WTC11 (cell line): ENCODE measurements around the gene POU2F3.

ENCODE experiments used
- ATF1 ChIP-seq: sonication (generic); formaldehyde crosslinking; IDR thresholded peaks from 2 replicates; pipeline ENCODE4 v1.8.1; 2023; ENCODE audit warnings: mild to moderate bottlenecking, moderate library complexity, missing genetic modification reagents
- CBFB ChIP-seq: sonication (generic); formaldehyde crosslinking; IDR thresholded peaks from 2 replicates; pipeline ENCODE4 v1.8.1; 2022; ENCODE audit warnings: mild to moderate bottlenecking, low read depth, missing genetic modification reagents
- CDX4 ChIP-seq: fragments of 250-450 bp; sonication (Bioruptor Pico); IDR thresholded peaks from 2 replicates; pipeline ENCODE4 v1.9.0; 2021; ENCODE audit warnings: moderate library complexity, mild to moderate bottlenecking, inconsistent platforms, borderline replicate concordance
- CREB1 ChIP-seq: sonication (generic); formaldehyde crosslinking; IDR thresholded peaks from 2 replicates; pipeline ENCODE4 v1.8.0; 2023; ENCODE audit warnings: mild to moderate bottlenecking, missing genetic modification reagents
- CREM ChIP-seq: sonication (generic); formaldehyde crosslinking; IDR thresholded peaks from 2 replicates; pipeline ENCODE4 v1.8.1; 2022; ENCODE audit warnings: mild to moderate bottlenecking, missing genetic modification reagents, moderate library complexity
- CTCF ChIP-seq: fragments of 200-600 bp; IDR thresholded peaks from 2 replicates; pipeline ENCODE4 v1.8.0; 2022; ENCODE audit warnings: antibody characterized with exemption
- E2F5 ChIP-seq: sonication (generic); formaldehyde crosslinking; IDR thresholded peaks from 2 replicates; pipeline ENCODE4 v1.8.1; 2022; ENCODE audit warnings: mild to moderate bottlenecking, moderate library complexity, missing genetic modification reagents
- JUN ChIP-seq: sonication (generic); formaldehyde crosslinking; IDR thresholded peaks from 2 replicates; pipeline ENCODE4 v1.8.0; 2023; ENCODE audit warnings: mild to moderate bottlenecking, missing genetic modification reagents
- PREB ChIP-seq: sonication (generic); formaldehyde crosslinking; IDR thresholded peaks from 2 replicates; pipeline ENCODE4 v1.8.1; 2022; ENCODE audit warnings: mild to moderate bottlenecking, missing genetic modification reagents, moderate library complexity, borderline replicate concordance
- TP53 ChIP-seq: sonication (generic); formaldehyde crosslinking; IDR thresholded peaks from 2 replicates; pipeline ENCODE4 v1.8.1; 2023; ENCODE audit warnings: mild to moderate bottlenecking, missing genetic modification reagents
- ZNF232 ChIP-seq: sonication (generic); formaldehyde crosslinking; IDR thresholded peaks from 2 replicates; pipeline ENCODE4 v1.8.0; 2022; ENCODE audit warnings: mild to moderate bottlenecking, missing genetic modification reagents
- TF ChIP-seq, protein P1 (sequence below): sonication (generic); formaldehyde crosslinking; IDR thresholded peaks from 2 replicates; pipeline ENCODE4 v1.8.0; 2022; ENCODE audit warnings: mild to moderate bottlenecking, missing genetic modification reagents
- TF ChIP-seq, protein P2 (sequence below): sonication (generic); formaldehyde crosslinking; IDR thresholded peaks from 2 replicates; pipeline ENCODE4 v1.8.1; 2022; ENCODE audit warnings: low read depth, missing genetic modification reagents, borderline replicate concordance

- no peak for TF ChIP-seq CTCF
- TF ChIP-seq CREB1 (CRISPR knock-in tag): no peak
- TF ChIP-seq CDX4 (CRISPR knock-in tag): no peak
- TF ChIP-seq, protein P1, sequence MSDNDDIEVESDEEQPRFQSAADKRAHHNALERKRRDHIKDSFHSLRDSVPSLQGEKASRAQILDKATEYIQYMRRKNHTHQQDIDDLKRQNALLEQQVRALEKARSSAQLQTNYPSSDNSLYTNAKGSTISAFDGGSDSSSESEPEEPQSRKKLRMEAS (CRISPR knock-in tag): no peak
- TF ChIP-seq CREM (CRISPR knock-in tag): no peak
- no peak for TF ChIP-seq PREB (CRISPR knock-in tag)
- TF ChIP-seq ZNF232 (CRISPR knock-in tag): no peak
- TF ChIP-seq ATF1: no peak
- TF ChIP-seq E2F5 (CRISPR knock-in tag): no peak
- TF ChIP-seq CBFB (CRISPR knock-in tag): no peak
- no peak for TF ChIP-seq TP53 (CRISPR knock-in tag)
- TF ChIP-seq JUN (CRISPR knock-in tag): no peak
- TF ChIP-seq, protein P2, sequence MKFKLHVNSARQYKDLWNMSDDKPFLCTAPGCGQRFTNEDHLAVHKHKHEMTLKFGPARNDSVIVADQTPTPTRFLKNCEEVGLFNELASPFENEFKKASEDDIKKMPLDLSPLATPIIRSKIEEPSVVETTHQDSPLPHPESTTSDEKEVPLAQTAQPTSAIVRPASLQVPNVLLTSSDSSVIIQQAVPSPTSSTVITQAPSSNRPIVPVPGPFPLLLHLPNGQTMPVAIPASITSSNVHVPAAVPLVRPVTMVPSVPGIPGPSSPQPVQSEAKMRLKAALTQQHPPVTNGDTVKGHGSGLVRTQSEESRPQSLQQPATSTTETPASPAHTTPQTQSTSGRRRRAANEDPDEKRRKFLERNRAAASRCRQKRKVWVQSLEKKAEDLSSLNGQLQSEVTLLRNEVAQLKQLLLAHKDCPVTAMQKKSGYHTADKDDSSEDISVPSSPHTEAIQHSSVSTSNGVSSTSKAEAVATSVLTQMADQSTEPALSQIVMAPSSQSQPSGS (CRISPR knock-in tag): no peak
These were observed 3.3 kb downstream of the POU2F3 start for GRCh38 chr11:120243221-120243620.
